ENCODE measurements around the gene MYOT.

DNA sequence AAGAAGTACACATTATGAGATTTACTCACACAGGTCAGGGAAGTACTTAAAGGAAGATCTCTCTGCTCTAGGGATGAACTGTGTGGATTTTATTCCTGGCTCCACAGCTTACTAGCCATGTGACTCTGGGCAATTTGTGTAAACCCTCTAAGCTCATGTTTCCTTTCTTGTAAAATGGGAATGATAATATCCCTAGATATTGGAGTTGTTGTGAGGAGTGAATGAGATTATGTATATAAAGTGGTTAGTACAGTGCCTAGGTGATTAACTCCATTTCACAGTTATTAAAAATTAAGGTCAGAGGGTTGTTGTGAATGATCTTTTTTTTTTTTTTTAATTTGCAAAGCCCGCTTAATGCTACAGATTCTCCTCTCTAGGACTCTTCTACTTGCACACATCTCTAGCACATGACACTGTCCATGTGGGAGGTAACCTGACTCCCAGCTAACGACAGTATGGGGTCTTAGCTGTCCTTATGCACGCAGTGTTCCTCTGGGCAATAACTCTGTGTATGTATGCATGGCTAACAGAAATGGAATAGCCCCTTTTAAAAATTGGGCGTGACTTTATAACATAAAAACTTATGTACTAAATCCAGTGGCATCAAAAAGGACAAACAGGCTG lies 23.9 kb upstream of the MYOT start:
- TF ChIP-seq POLR2A (IDR thresholded peaks at IDR 0.05; ENCODE audit: low read depth, low read length) (no peak), TAF1 (IDR thresholded peaks at IDR 0.05; ENCODE audit: low read depth, low read length) (no peak), POLR2AphosphoS5 (IDR thresholded peaks at IDR 0.05; ENCODE audit: low read depth, low read length) (no peak), SPI1 (IDR thresholded peaks at IDR 0.05; ENCODE audit: low read depth, low read length) (no peak), PAX5 (IDR thresholded peaks at IDR 0.05; ENCODE audit: insufficient read depth, low read length, severe bottlenecking) (no peak), POU2F2 (IDR thresholded peaks at IDR 0.05; ENCODE audit: low read depth, low read length) (no peak)

Data from GM12891 (cell line).